Measurements from ENCODE around the gene FOXG1. TPM values are rescaled to one million over a fixed set of nuclear protein-coding genes. Genes with fewer than 3 reads are reported as not detected.
A peak's percentile ranks its signal among the peaks of the same experiment; 100 is the strongest.

Gene FOXG1
- total RNA-seq, result 0.06 and 0.14 TPM in 2 replicates

DNA sequence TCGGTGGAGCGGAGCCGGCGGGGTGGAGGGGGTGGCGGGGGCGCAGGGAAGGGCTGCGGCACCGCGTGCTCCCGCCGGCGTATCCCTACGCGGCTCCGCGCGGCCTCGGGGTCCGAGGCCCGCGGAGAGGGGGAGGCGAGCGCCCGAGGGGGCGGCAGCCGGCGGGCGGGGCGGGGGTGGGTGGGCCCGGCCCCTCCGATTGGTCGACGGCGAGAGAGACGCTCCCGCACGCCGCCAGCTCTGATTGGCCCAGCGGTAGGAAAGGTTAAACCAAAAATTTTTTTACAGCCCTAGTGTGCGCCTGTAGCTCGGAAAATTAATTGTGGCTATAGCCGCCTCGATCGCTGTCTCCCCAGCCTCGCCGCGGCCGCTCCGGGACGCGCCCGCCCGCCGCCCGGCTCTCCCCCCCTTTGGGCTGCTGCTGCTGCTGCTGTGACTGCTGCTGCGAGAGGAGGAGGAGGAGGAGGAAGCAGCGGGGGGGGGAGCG lies at the start of gene FOXG1:
FOXG1 (plus strand) TSS at position 319 of the 487 bp plus-strand sequence. CDS start 493 bp downstream, outside the sequence.
- H3K4me3 ChIP-seq (ENCODE audit: low read depth, low read length), result peak within 1 kb of the TSS; percentile 4
- no peak for DNase-seq (ENCODE audit: low read depth)

DNA sequence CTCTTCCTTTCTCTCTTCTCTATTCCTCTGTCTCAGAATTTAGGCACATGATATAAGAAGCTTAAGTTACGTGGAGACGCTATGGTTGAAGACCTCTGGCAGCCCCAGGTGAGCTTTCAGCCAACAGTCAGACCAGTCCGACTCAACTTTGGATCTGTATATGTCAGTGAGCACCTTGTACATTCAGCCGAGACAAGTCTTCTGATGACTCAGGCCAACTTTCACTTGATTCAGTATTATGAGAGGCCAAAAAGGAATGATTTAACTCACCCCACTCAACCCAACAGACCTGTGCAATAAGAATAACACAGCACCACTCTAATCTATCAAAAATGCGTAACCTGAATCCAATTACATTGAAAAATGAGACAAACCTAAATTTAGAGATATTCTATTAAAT lies 47.5 kb upstream of the FOXG1 start:
- no peak overlapping the region for H3K4me3 ChIP-seq (ENCODE audit: low read depth, low read length)
- DNase-seq (ENCODE audit: low read depth), result no peak
- TF ChIP-seq, protein P1, sequence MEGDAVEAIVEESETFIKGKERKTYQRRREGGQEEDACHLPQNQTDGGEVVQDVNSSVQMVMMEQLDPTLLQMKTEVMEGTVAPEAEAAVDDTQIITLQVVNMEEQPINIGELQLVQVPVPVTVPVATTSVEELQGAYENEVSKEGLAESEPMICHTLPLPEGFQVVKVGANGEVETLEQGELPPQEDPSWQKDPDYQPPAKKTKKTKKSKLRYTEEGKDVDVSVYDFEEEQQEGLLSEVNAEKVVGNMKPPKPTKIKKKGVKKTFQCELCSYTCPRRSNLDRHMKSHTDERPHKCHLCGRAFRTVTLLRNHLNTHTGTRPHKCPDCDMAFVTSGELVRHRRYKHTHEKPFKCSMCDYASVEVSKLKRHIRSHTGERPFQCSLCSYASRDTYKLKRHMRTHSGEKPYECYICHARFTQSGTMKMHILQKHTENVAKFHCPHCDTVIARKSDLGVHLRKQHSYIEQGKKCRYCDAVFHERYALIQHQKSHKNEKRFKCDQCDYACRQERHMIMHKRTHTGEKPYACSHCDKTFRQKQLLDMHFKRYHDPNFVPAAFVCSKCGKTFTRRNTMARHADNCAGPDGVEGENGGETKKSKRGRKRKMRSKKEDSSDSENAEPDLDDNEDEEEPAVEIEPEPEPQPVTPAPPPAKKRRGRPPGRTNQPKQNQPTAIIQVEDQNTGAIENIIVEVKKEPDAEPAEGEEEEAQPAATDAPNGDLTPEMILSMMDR (conservative IDR thresholded peaks at IDR 0.05; ENCODE audit: low read depth, low read length), result no peak

More for the DNA sequence above, at the start of gene FOXG1:
- TF ChIP-seq, protein P1 (conservative IDR thresholded peaks at IDR 0.05; ENCODE audit: low read depth, low read length), result no peak

DNA sequence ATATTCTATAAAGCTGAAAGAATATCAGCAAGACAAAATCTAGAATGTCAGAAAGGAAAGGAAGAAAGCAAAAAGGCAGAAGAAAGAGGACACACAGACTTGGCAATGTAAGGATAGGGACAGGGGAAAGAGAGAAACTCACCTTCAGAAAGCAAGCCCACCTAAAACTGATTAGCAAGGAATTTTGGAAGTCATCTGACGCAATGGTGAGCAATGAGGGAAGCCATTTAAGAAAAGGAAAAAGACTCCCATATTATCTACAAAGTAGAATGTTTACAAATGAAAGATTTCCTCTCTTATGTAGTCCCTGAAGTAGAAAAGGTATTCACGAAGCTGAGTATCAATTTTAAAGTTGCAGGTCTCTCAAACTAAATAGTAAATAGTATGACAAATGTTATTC lies 35.2 kb upstream of the FOXG1 start:
- DNase-seq (ENCODE audit: low read depth), result no peak
- no peak overlapping the region for H3K4me3 ChIP-seq (ENCODE audit: low read depth, low read length)
- TF ChIP-seq, protein P1 (conservative IDR thresholded peaks at IDR 0.05; ENCODE audit: low read depth, low read length), result no peak

DNA sequence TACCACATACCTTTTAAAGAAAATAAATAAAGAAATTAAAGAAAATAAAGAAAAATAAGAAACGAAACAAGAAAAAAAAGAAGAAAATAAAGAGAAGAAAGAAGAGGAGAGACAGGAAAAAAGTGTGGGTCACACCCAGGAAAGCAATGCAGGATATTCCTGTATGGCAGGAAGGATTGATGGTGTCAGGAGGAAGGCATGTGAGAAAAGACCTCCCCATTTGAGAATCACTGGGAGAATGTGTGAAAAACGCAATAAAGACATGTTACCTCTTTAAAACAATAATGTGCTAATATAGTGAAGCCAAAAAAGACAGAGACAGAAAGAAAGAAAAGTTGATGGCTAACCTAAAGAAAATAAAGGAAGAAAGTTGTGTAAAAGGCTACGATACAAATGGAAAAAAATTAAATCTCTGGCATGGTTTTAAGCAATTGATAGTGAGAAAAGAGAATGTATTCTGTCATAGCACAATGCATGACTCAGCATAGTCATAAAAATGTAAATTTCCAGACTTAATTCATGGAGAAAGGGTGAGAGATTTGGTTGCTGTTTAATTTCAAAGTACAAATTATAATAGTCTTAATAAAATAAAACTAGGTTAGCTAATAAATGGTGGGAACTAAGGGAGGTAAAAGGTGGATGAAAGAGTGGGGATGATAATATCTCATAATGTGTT lies 24.3 kb upstream of the FOXG1 start:
- no peak overlapping the region for H3K4me3 ChIP-seq (ENCODE audit: low read depth, low read length)
- DNase-seq (ENCODE audit: low read depth), result no peak
- TF ChIP-seq, protein P1 (conservative IDR thresholded peaks at IDR 0.05; ENCODE audit: low read depth, low read length), result no peak

DNA sequence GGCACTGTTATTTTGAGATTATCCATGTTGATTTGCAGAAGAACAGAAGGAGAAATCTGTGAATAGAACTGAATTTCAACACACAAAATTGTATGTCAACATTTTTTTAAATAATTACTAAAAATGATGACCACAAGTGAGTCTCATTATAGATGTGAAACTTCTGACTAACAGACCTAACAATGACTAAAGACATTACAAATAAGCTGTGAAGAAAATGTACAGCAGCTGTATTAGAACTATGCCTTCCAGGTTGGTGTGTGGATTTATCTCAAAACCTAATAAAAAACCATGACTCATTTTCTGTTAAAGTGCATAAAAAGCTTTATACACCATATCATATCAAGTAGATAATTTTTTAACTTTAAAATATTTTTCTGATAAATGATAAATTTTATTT lies 22.5 kb upstream of the FOXG1 start:
- DNase-seq (ENCODE audit: low read depth), result no peak
- H3K4me3 ChIP-seq (ENCODE audit: low read depth, low read length), result no peak overlapping the region
- TF ChIP-seq, protein P1 (conservative IDR thresholded peaks at IDR 0.05; ENCODE audit: low read depth, low read length), result no peak

DNA sequence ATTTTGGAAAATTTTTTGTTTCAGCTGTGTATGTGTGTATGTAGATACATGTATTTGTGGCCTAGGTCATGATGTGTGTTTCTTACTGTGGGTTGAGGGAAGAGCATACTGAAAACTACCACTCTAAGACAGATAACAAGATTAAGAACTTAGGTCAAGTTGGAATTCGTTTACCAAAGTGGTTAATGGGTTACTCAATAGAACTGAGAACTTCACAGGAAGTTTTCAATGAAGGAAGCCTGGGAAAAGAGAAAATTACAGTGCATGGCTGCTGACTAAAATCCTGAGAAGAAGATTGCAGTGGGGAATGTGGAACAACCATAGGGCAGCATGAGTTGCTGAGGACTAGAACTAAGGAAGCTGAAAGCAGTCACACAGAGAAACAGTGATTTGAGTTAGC lies 21.4 kb upstream of the FOXG1 start:
- TF ChIP-seq, protein P1 (conservative IDR thresholded peaks at IDR 0.05; ENCODE audit: low read depth, low read length), result no peak
- DNase-seq (ENCODE audit: low read depth), result no peak
- H3K4me3 ChIP-seq (ENCODE audit: low read depth, low read length), result no peak overlapping the region

DNA sequence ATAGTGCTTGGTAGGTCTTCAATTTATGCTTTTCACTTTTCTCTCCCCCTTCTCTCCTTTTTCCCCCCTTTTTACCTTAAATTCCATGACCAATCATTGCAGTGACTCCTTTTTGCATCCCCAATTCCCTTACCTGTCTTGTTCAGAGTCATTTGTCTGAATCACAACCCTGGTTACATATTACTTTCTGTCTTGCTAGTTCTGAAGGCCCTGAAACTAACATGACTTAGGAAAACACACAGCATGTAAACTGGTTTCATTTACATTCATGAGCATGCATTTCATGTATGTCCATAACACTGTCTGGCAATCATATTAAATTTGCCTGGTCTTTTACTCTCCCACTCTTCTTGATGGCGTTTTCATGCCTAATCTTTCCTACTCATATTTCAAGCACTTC lies 20.3 kb upstream of the FOXG1 start:
- TF ChIP-seq, protein P1 (conservative IDR thresholded peaks at IDR 0.05; ENCODE audit: low read depth, low read length), result no peak
- DNase-seq (ENCODE audit: low read depth), result no peak
- no peak overlapping the region for H3K4me3 ChIP-seq (ENCODE audit: low read depth, low read length)

Measured in epithelial cell of proximal tubule (primary cell).